WTC11 (cell line): Measurements from ENCODE around the gene PTPRN2. TPM values are rescaled to one million over a fixed set of nuclear protein-coding genes. Genes with fewer than 3 reads are reported as not detected.

Source experiments
- ATAC-seq: fragments of 200-7000 bp; cut with Tn5 transposase; 2 replicates; pipeline ENCODE4 v1.10.0; 2021; ENCODE audit warnings: mild to moderate bottlenecking, moderate library complexity
- CTCF ChIA-PET: fragments of 300-600 bp; sonication (Branson Sonifier 250); formaldehyde crosslinking; loops from one replicate; lab custom pipeline; 2021; ENCODE audit warnings: antibody characterized with exemption; lab: Charles Lee
- POLR2A ChIA-PET: fragments of 350-600 bp; sonication (Branson Sonifier 250); formaldehyde crosslinking; loops from one replicate; lab custom pipeline; 2021; ENCODE audit warnings: antibody characterized with exemption; lab: Charles Lee
- DNase-seq: peaks from one replicate; pipeline ENCODE4 v3.0.0; 2021; ENCODE audit warnings: low spot score
- H3K27ac Mint-ChIP-seq: 2 replicates; pipeline ENCODE4 v1.8.0; 2021; ENCODE audit warnings: mixed read lengths
- H3K27me3 Mint-ChIP-seq: 2 replicates; pipeline ENCODE4 v1.8.0; 2021; ENCODE audit warnings: low read depth, mild to moderate bottlenecking, moderate library complexity, mixed read lengths
- H3K36me3 Mint-ChIP-seq: 2 replicates; pipeline ENCODE4 v1.8.0; 2021; ENCODE audit warnings: mixed read lengths
- H3K4me1 Mint-ChIP-seq: 2 replicates; pipeline ENCODE4 v1.8.0; 2022; ENCODE audit warnings: mixed read lengths
- H3K4me3 Mint-ChIP-seq: 2 replicates; pipeline ENCODE4 v1.8.0; 2021; ENCODE audit warnings: mild to moderate bottlenecking, moderate library complexity, mixed read lengths
- H3K9me3 Mint-ChIP-seq: 2 replicates; pipeline ENCODE4 v1.8.0; 2021; ENCODE audit warnings: mixed read lengths
- ATF1 ChIP-seq: sonication (generic); formaldehyde crosslinking; IDR thresholded peaks from 2 replicates; pipeline ENCODE4 v1.8.1; 2023; ENCODE audit warnings: mild to moderate bottlenecking, moderate library complexity, missing genetic modification reagents
- E2F4 ChIP-seq: sonication (generic); formaldehyde crosslinking; IDR thresholded peaks from 2 replicates; pipeline ENCODE4 v1.8.1; 2022; ENCODE audit warnings: low read depth, mild to moderate bottlenecking, moderate library complexity, missing genetic modification reagents, borderline replicate concordance
- EMX1 ChIP-seq: fragments of 250-450 bp; sonication (Bioruptor Pico); IDR thresholded peaks from 2 replicates; pipeline ENCODE4 v1.8.0; 2021; ENCODE audit warnings: mild to moderate bottlenecking
- FOXJ3 ChIP-seq: sonication (generic); formaldehyde crosslinking; IDR thresholded peaks from 2 replicates; pipeline ENCODE4 v1.9.0; 2021; ENCODE audit warnings: missing genetic modification reagents, mild to moderate bottlenecking, borderline replicate concordance
- FOXP1 ChIP-seq: sonication (generic); formaldehyde crosslinking; IDR thresholded peaks from 2 replicates; pipeline ENCODE4 v1.8.0; 2022; ENCODE audit warnings: missing genetic modification reagents, mild to moderate bottlenecking, moderate library complexity, borderline replicate concordance
- GABPB1 ChIP-seq: sonication (generic); formaldehyde crosslinking; IDR thresholded peaks from 2 replicates; pipeline ENCODE4 v1.8.1; 2023; ENCODE audit warnings: mild to moderate bottlenecking, missing genetic modification reagents
- GTF2I ChIP-seq: fragments of 250-450 bp; sonication (Bioruptor Pico); conservative IDR thresholded peaks from 2 replicates; pipeline ENCODE4 v1.4.0; 2021; ENCODE audit warnings: mild to moderate bottlenecking
- IRF2 ChIP-seq: sonication (generic); formaldehyde crosslinking; IDR thresholded peaks from 2 replicates; pipeline ENCODE4 v1.8.0; 2022; ENCODE audit warnings: low read depth, missing genetic modification reagents, borderline replicate concordance
- KAT7 ChIP-seq: sonication (generic); formaldehyde crosslinking; IDR thresholded peaks from 2 replicates; pipeline ENCODE4 v1.8.1; 2023; ENCODE audit warnings: missing genetic modification reagents, mild to moderate bottlenecking, borderline replicate concordance
- MXD4 ChIP-seq: fragments of 250-450 bp; sonication (Bioruptor Pico); IDR thresholded peaks from 2 replicates; pipeline ENCODE4 v1.8.0; 2021; ENCODE audit warnings: mild to moderate bottlenecking, moderate library complexity, borderline replicate concordance
- NR1H2 ChIP-seq: sonication (generic); formaldehyde crosslinking; IDR thresholded peaks from 2 replicates; pipeline ENCODE4 v1.9.0; 2021; ENCODE audit warnings: mild to moderate bottlenecking, moderate library complexity, missing genetic modification reagents
- NR2C2 ChIP-seq: sonication (generic); formaldehyde crosslinking; IDR thresholded peaks from 2 replicates; pipeline ENCODE4 v1.8.0; 2022; ENCODE audit warnings: mild to moderate bottlenecking, missing genetic modification reagents
- RORB ChIP-seq: fragments of 250-450 bp; sonication (Bioruptor Pico); IDR thresholded peaks from 2 replicates; pipeline ENCODE4 v1.9.0; 2021; ENCODE audit warnings: mild to moderate bottlenecking
- SP1 ChIP-seq: sonication (generic); formaldehyde crosslinking; conservative IDR thresholded peaks from 2 replicates; pipeline ENCODE4 v1.8.1; 2022; ENCODE audit warnings: missing genetic modification reagents
- TEAD4 ChIP-seq: sonication (generic); formaldehyde crosslinking; IDR thresholded peaks from 2 replicates; pipeline ENCODE4 v1.8.0; 2022; ENCODE audit warnings: mild to moderate bottlenecking, missing genetic modification reagents
- ZNF138 ChIP-seq: sonication (generic); formaldehyde crosslinking; conservative IDR thresholded peaks from 2 replicates; pipeline ENCODE4 v1.8.1; 2022; ENCODE audit warnings: mild to moderate bottlenecking, moderate library complexity, missing genetic modification reagents
- total RNA-seq: library from RNA; stranded (reverse); gene quantifications from 3 replicates; pipeline ENCODE4 v1.2.3, GENCODE V29; 2021
- TF ChIP-seq, protein P1 (sequence below): sonication (generic); formaldehyde crosslinking; IDR thresholded peaks from 2 replicates; pipeline ENCODE4 v1.8.0; 2022; ENCODE audit warnings: mild to moderate bottlenecking, missing genetic modification reagents
- TF ChIP-seq, protein P2 (sequence below): sonication (generic); formaldehyde crosslinking; IDR thresholded peaks from 2 replicates; pipeline ENCODE4 v1.8.1; 2023; ENCODE audit warnings: mild to moderate bottlenecking, missing genetic modification reagents, borderline replicate concordance
- TF ChIP-seq, protein P3 (sequence below): sonication (generic); formaldehyde crosslinking; IDR thresholded peaks from 2 replicates; pipeline ENCODE4 v1.8.1; 2022; ENCODE audit warnings: missing genetic modification reagents, borderline replicate concordance
- TF ChIP-seq, protein P4 (sequence below): sonication (generic); formaldehyde crosslinking; IDR thresholded peaks from 2 replicates; pipeline ENCODE4 v1.8.1; 2022; ENCODE audit warnings: low read depth, missing genetic modification reagents, borderline replicate concordance
- TF ChIP-seq, protein P5 (sequence below): fragments of 200-600 bp; IDR thresholded peaks from 2 replicates; pipeline ENCODE4 v1.8.0; 2022; ENCODE audit warnings: antibody characterized with exemption

PTPRN2 gene
- total RNA-seq, 1 experiment from 2014 or later: 4.7 TPM

DNA sequence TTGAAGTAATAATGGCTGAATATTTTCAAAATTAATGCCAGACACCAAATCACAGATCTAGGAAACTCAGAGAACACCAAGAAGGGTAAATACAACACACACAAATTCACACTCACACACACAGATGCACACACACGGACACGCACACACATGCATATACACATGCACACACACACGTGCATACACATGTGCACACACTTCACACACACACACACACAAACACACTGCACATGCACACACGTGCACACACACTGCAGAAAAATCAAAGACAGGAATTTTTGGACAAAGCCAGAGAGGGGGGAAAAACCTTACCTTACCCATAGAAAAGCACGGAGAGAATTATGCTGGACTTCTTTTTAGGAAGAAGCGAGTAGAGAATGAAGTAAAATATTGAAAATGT is 547.4 kb downstream of the PTPRN2 start:
- Mint-ChIP-seq H3K4me3 (no peak overlapping the region), H3K27ac (no peak overlapping the region), H3K4me1 (peaks cover 18% of the 10 kb centered on the region), H3K27me3 (peaks cover 12% of the 10 kb centered on the region; the same call in 1 of the 2 replicates), H3K9me3 (peaks cover 57% of the 10 kb centered on the region), H3K36me3 (peaks cover 39% of the 10 kb centered on the region)
- CTCF ChIA-PET: no interaction called here
- POLR2A ChIA-PET: no interaction called here
- ATAC-seq: no peak
- TF ChIP-seq, protein P1, sequence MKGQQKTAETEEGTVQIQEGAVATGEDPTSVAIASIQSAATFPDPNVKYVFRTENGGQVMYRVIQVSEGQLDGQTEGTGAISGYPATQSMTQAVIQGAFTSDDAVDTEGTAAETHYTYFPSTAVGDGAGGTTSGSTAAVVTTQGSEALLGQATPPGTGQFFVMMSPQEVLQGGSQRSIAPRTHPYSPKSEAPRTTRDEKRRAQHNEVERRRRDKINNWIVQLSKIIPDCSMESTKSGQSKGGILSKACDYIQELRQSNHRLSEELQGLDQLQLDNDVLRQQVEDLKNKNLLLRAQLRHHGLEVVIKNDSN (CRISPR knock-in tag): no peak
- TF ChIP-seq EMX1 (CRISPR knock-in tag) (no peak), E2F4 (no peak), GABPB1 (no peak), ATF1 (no peak)
- TF ChIP-seq, protein P2, sequence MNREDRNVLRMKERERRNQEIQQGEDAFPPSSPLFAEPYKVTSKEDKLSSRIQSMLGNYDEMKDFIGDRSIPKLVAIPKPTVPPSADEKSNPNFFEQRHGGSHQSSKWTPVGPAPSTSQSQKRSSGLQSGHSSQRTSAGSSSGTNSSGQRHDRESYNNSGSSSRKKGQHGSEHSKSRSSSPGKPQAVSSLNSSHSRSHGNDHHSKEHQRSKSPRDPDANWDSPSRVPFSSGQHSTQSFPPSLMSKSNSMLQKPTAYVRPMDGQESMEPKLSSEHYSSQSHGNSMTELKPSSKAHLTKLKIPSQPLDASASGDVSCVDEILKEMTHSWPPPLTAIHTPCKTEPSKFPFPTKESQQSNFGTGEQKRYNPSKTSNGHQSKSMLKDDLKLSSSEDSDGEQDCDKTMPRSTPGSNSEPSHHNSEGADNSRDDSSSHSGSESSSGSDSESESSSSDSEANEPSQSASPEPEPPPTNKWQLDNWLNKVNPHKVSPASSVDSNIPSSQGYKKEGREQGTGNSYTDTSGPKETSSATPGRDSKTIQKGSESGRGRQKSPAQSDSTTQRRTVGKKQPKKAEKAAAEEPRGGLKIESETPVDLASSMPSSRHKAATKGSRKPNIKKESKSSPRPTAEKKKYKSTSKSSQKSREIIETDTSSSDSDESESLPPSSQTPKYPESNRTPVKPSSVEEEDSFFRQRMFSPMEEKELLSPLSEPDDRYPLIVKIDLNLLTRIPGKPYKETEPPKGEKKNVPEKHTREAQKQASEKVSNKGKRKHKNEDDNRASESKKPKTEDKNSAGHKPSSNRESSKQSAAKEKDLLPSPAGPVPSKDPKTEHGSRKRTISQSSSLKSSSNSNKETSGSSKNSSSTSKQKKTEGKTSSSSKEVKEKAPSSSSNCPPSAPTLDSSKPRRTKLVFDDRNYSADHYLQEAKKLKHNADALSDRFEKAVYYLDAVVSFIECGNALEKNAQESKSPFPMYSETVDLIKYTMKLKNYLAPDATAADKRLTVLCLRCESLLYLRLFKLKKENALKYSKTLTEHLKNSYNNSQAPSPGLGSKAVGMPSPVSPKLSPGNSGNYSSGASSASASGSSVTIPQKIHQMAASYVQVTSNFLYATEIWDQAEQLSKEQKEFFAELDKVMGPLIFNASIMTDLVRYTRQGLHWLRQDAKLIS (CRISPR knock-in tag): no peak
- TF ChIP-seq, protein P3, sequence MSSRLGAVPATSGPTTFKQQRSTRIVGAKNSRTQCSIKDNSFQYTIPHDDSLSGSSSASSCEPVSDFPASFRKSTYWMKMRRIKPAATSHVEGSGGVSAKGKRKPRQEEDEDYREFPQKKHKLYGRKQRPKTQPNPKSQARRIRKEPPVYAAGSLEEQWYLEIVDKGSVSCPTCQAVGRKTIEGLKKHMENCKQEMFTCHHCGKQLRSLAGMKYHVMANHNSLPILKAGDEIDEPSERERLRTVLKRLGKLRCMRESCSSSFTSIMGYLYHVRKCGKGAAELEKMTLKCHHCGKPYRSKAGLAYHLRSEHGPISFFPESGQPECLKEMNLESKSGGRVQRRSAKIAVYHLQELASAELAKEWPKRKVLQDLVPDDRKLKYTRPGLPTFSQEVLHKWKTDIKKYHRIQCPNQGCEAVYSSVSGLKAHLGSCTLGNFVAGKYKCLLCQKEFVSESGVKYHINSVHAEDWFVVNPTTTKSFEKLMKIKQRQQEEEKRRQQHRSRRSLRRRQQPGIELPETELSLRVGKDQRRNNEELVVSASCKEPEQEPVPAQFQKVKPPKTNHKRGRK (CRISPR knock-in tag): no peak
- no peak for DNase-seq

GRCh38 chr7:158039270-158039669 is 548.4 kb downstream of the PTPRN2 start:
- Mint-ChIP-seq H3K36me3 (peaks cover 47% of the 10 kb centered on the region), H3K27ac (no peak overlapping the region), H3K9me3 (peaks cover 64% of the 10 kb centered on the region), H3K4me3 (no peak overlapping the region), H3K27me3 (peaks cover 12% of the 10 kb centered on the region; the same call in 1 of the 2 replicates), H3K4me1 (peaks cover 11% of the 10 kb centered on the region)
- ChIA-PET CTCF (no interaction called here), POLR2A (no interaction called here)
- DNase-seq (no peak), ATAC-seq (no peak)
- no peak for TF ChIP-seq RORB
- TF ChIP-seq NR2C2 (CRISPR knock-in tag): no peak
- TF ChIP-seq MXD4 (CRISPR knock-in tag): no peak
- TF ChIP-seq FOXP1 (CRISPR knock-in tag): no peak
- TF ChIP-seq IRF2 (CRISPR knock-in tag): no peak
- no peak for TF ChIP-seq NR1H2 (CRISPR knock-in tag)
- no peak for TF ChIP-seq GTF2I (CRISPR knock-in tag)
- TF ChIP-seq, protein P4, sequence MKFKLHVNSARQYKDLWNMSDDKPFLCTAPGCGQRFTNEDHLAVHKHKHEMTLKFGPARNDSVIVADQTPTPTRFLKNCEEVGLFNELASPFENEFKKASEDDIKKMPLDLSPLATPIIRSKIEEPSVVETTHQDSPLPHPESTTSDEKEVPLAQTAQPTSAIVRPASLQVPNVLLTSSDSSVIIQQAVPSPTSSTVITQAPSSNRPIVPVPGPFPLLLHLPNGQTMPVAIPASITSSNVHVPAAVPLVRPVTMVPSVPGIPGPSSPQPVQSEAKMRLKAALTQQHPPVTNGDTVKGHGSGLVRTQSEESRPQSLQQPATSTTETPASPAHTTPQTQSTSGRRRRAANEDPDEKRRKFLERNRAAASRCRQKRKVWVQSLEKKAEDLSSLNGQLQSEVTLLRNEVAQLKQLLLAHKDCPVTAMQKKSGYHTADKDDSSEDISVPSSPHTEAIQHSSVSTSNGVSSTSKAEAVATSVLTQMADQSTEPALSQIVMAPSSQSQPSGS: no peak
- TF ChIP-seq KAT7 (CRISPR knock-in tag): no peak
- no peak for TF ChIP-seq ZNF138
- TF ChIP-seq, protein P5, sequence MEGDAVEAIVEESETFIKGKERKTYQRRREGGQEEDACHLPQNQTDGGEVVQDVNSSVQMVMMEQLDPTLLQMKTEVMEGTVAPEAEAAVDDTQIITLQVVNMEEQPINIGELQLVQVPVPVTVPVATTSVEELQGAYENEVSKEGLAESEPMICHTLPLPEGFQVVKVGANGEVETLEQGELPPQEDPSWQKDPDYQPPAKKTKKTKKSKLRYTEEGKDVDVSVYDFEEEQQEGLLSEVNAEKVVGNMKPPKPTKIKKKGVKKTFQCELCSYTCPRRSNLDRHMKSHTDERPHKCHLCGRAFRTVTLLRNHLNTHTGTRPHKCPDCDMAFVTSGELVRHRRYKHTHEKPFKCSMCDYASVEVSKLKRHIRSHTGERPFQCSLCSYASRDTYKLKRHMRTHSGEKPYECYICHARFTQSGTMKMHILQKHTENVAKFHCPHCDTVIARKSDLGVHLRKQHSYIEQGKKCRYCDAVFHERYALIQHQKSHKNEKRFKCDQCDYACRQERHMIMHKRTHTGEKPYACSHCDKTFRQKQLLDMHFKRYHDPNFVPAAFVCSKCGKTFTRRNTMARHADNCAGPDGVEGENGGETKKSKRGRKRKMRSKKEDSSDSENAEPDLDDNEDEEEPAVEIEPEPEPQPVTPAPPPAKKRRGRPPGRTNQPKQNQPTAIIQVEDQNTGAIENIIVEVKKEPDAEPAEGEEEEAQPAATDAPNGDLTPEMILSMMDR: no peak
- TF ChIP-seq SP1 (CRISPR knock-in tag): no peak
- TF ChIP-seq FOXJ3: no peak
- no peak for TF ChIP-seq TEAD4 (CRISPR knock-in tag)
